PC-3 (cell line): ENCODE results near the gene CA9.

Source experiments
- EZH2phosphoT487 ChIP-seq: fragments of 300-600 bp; sonication (generic); IDR thresholded peaks from 2 replicates; pipeline ENCODE4 v1.6.1; 2018; ENCODE audit warnings: mild to moderate bottlenecking, antibody characterized with exemption, low read length, borderline replicate concordance
- TF ChIP-seq, protein P1 (sequence below): fragments of 300-600 bp; sonication (generic); conservative IDR thresholded peaks from 2 replicates; pipeline ENCODE4 v1.5.1; 2017; ENCODE audit warnings: antibody characterized with exemption, low read depth, mild to moderate bottlenecking, low read length

GRCh38 chr9:35643046-35643445, 30.7 kb upstream of the CA9 start:
- no peak for TF ChIP-seq EZH2phosphoT487
- TF ChIP-seq, protein P1, sequence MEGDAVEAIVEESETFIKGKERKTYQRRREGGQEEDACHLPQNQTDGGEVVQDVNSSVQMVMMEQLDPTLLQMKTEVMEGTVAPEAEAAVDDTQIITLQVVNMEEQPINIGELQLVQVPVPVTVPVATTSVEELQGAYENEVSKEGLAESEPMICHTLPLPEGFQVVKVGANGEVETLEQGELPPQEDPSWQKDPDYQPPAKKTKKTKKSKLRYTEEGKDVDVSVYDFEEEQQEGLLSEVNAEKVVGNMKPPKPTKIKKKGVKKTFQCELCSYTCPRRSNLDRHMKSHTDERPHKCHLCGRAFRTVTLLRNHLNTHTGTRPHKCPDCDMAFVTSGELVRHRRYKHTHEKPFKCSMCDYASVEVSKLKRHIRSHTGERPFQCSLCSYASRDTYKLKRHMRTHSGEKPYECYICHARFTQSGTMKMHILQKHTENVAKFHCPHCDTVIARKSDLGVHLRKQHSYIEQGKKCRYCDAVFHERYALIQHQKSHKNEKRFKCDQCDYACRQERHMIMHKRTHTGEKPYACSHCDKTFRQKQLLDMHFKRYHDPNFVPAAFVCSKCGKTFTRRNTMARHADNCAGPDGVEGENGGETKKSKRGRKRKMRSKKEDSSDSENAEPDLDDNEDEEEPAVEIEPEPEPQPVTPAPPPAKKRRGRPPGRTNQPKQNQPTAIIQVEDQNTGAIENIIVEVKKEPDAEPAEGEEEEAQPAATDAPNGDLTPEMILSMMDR, result no peak
